Dermis microvascular lymphatic vessel endothelial cell (primary cell): ENCODE results near the gene KLHDC3. TPM values are rescaled to one million over a fixed set of nuclear protein-coding genes. Genes with fewer than 3 reads are reported as not detected.
A peak's percentile ranks its signal among the peaks of the same experiment; 100 is the strongest.
"Not testable (repeated sequence)": the region's sequence is repeated elsewhere in the genome, so short reads cannot be mapped to it uniquely, and the experiment has no call there.

Experiments used
- DNase-seq, 2 donors: peaks; one replicate each; pipeline versions ENCODE4 v3.0.0 to v3.0.0-alpha.2; 2010; ENCODE audit warnings: low read depth in 2 of 2
- total RNA-seq: library from RNA; depleted of rRNA; stranded (reverse); fragments of >200 nt; gene quantifications from 2 replicates; pipeline ENCODE4 v1.2.1, GENCODE V29; 2014

KLHDC3 gene
- total RNA-seq, 1 donor from 2014 or later = 131 TPM

GRCh38 chr6:42988486-42989020 lies 25.5 kb upstream of the KLHDC3 start:
- peak in 1 of 2 donors; percentile 66 for DNase-seq

GRCh38 chr6:42989923-42990322 lies 24.1 kb upstream of the KLHDC3 start:
- no peak for DNase-seq

GRCh38 chr6:42993445-42993844 lies 20.6 kb upstream of the KLHDC3 start:
- DNase-seq = no peak

GRCh38 chr6:42996513-42996912 lies 17.5 kb upstream of the KLHDC3 start:
- DNase-seq = no peak

GRCh38 chr6:42998205-42998604 lies 15.8 kb upstream of the KLHDC3 start:
- DNase-seq = not testable (repeated sequence)

GRCh38 chr6:43001843-43002242 lies 12.2 kb upstream of the KLHDC3 start:
- no peak for DNase-seq

- no peak for DNase-seq
Observed at GRCh38 chr6:43005844-43006243, 8.2 kb upstream of the KLHDC3 start.

GRCh38 chr6:43006251-43006650 lies 7.8 kb upstream of the KLHDC3 start:
- no peak for DNase-seq

- no peak for DNase-seq
Observed at GRCh38 chr6:43007126-43007525, 6.9 kb upstream of the KLHDC3 start.

GRCh38 chr6:43009124-43009523 lies 4.9 kb upstream of the KLHDC3 start:
- peak; percentile 30 to 61 for DNase-seq

- DNase-seq = no peak
Observed at GRCh38 chr6:43011207-43011606, 2.8 kb upstream of the KLHDC3 start.

- no peak for DNase-seq
Observed at GRCh38 chr6:43012364-43012763, 1.7 kb upstream of the KLHDC3 start.

GRCh38 chr6:43013097-43013842 lies 779 bp upstream of the KLHDC3 start:
- DNase-seq = no peak

- DNase-seq = peak in 1 of 2 donors; percentile 30
Observed at GRCh38 chr6:43014434-43014909, 423 bp downstream of the KLHDC3 start.

- DNase-seq = no peak
Observed at GRCh38 chr6:43016176-43016942, 2.3 kb downstream of the KLHDC3 start.

- no peak for DNase-seq
Observed at GRCh38 chr6:43016943-43017334, 2.9 kb downstream of the KLHDC3 start.

- DNase-seq = no peak
Observed at GRCh38 chr6:43019152-43019551, 5.1 kb downstream of the KLHDC3 start.

- no peak for DNase-seq
Observed at GRCh38 chr6:43020052-43020705, 6.1 kb downstream of the KLHDC3 start.

- DNase-seq = no peak
Observed at GRCh38 chr6:43020847-43021246, 6.8 kb downstream of the KLHDC3 start.

- peak; percentile 30 to 70 for DNase-seq
Observed at GRCh38 chr6:43021270-43022047, 7.4 kb downstream of the KLHDC3 start, which contains the start of gene RRP36. Gene RRP36 (plus strand): TSS chr6:43021623. CDS start chr6:43021655, 32 bp downstream.

- no peak for DNase-seq
Observed at GRCh38 chr6:43024436-43024835, 10.4 kb downstream of the KLHDC3 start.
